Measurements from ENCODE around the gene GABBR2.

- TF ChIP-seq CTCF (IDR thresholded peaks at IDR 0.05) = no peak
- TF ChIP-seq PBX3 (IDR thresholded peaks at IDR 0.05) = no peak
- TF ChIP-seq REST (IDR thresholded peaks at IDR 0.05; ENCODE audit: low read depth, low read length) = no peak
- TF ChIP-seq EP300 (IDR thresholded peaks at IDR 0.05; ENCODE audit: borderline replicate concordance in 1 of 2, low read depth in 1 of 2, low read length in 1 of 2) = no peak
- TF ChIP-seq FOXM1 (IDR thresholded peaks at IDR 0.05; ENCODE audit: low read depth) = no peak
- TF ChIP-seq RAD21 (IDR thresholded peaks at IDR 0.05; ENCODE audit: low read length) = no peak
- no peak for TF ChIP-seq FOXJ3 (CRISPR knock-in tag; IDR thresholded peaks at IDR 0.05)
- no peak for TF ChIP-seq YY1 (IDR thresholded peaks at IDR 0.05; ENCODE audit: low read depth)
- TF ChIP-seq GATA2 (CRISPR knock-in tag; IDR thresholded peaks at IDR 0.05) = no peak
- no peak for TF ChIP-seq MAX (IDR thresholded peaks at IDR 0.05; ENCODE audit: low read depth)
- no peak for TF ChIP-seq EZH2phosphoT487 (IDR thresholded peaks at IDR 0.05; ENCODE audit: borderline replicate concordance, low read depth)
- no peak for TF ChIP-seq JUND (IDR thresholded peaks at IDR 0.05)
These were observed 7.2 kb downstream of the GABBR2 start for GRCh38 chr9:98701576-98701975.
